Stimulated activated CD8-positive, alpha-beta memory T cell treated with anti-CD3 and anti-CD28 coated beads, Interleukin-2, amount 100 ng/mL, for 48 hours (primary cell): ENCODE data around the gene NCOA1.
"Not testable (repeated sequence)": the region's sequence is repeated elsewhere in the genome, so short reads cannot be mapped to it uniquely, and the experiment has no call there.

Source experiments
- DNase-seq, 2 donors: peaks; one replicate each; pipeline ENCODE4 v3.0.0-alpha.2; 2020; ENCODE audit warnings: low read depth in 2 of 2

The NCOA1 gene

GRCh38 chr2:24539258-24539657 lies 48.2 kb downstream of the NCOA1 start:
- no peak for DNase-seq

- no peak for DNase-seq
Observed at GRCh38 chr2:24540011-24540477, 49.0 kb downstream of the NCOA1 start.

- no peak for DNase-seq
Observed at GRCh38 chr2:24541621-24542020, 50.6 kb downstream of the NCOA1 start.

GRCh38 chr2:24542269-24542872 lies 51.3 kb downstream of the NCOA1 start:
- no peak for DNase-seq

- no peak for DNase-seq
Observed at GRCh38 chr2:24543252-24543651, 52.2 kb downstream of the NCOA1 start.

- no peak for DNase-seq
Observed at GRCh38 chr2:24544456-24545115, 53.5 kb downstream of the NCOA1 start.

- DNase-seq: no peak
Observed at GRCh38 chr2:24546669-24547068, 55.6 kb downstream of the NCOA1 start.

GRCh38 chr2:24548058-24548457 lies 57.0 kb downstream of the NCOA1 start:
- DNase-seq: no peak

GRCh38 chr2:24550301-24550700 lies 59.2 kb downstream of the NCOA1 start:
- not testable (repeated sequence) for DNase-seq

GRCh38 chr2:24551016-24551415 lies 60.0 kb downstream of the NCOA1 start:
- no peak for DNase-seq

- DNase-seq: no peak
Observed at GRCh38 chr2:24552836-24553235, 61.8 kb downstream of the NCOA1 start.

- DNase-seq: no peak
Observed at GRCh38 chr2:24558781-24559472, 67.9 kb downstream of the NCOA1 start.

GRCh38 chr2:24559473-24560113 lies 68.5 kb downstream of the NCOA1 start:
- no peak for DNase-seq

- no peak for DNase-seq
Observed at GRCh38 chr2:24565537-24565936, 74.5 kb downstream of the NCOA1 start.

GRCh38 chr2:24566209-24566608 lies 75.2 kb downstream of the NCOA1 start:
- DNase-seq: no peak

GRCh38 chr2:24566630-24567029 lies 75.6 kb downstream of the NCOA1 start:
- DNase-seq: no peak

- no peak for DNase-seq
Observed at GRCh38 chr2:24568551-24568950, 77.5 kb downstream of the NCOA1 start.

- DNase-seq: not testable (repeated sequence)
Observed at GRCh38 chr2:24569565-24569964, 78.5 kb downstream of the NCOA1 start.

- no peak for DNase-seq
Observed at GRCh38 chr2:24570225-24570624, 79.2 kb downstream of the NCOA1 start.

- no peak for DNase-seq
Observed at GRCh38 chr2:24571828-24572442, 80.9 kb downstream of the NCOA1 start.

GRCh38 chr2:24576146-24576545 lies 85.1 kb downstream of the NCOA1 start:
- no peak for DNase-seq

GRCh38 chr2:24576617-24577016 lies 85.6 kb downstream of the NCOA1 start:
- no peak for DNase-seq
